Measurements from ENCODE around the gene OR2Y1. TPM values are rescaled to one million over a fixed set of nuclear protein-coding genes. Genes with fewer than 3 reads are reported as not detected.
"Not testable (repeated sequence)": the region's sequence is repeated elsewhere in the genome, so short reads cannot be mapped to it uniquely, and the experiment has no call there.

OR2Y1 gene
- total RNA-seq, 2 experiments from 2014 or later, result not detected

DNA sequence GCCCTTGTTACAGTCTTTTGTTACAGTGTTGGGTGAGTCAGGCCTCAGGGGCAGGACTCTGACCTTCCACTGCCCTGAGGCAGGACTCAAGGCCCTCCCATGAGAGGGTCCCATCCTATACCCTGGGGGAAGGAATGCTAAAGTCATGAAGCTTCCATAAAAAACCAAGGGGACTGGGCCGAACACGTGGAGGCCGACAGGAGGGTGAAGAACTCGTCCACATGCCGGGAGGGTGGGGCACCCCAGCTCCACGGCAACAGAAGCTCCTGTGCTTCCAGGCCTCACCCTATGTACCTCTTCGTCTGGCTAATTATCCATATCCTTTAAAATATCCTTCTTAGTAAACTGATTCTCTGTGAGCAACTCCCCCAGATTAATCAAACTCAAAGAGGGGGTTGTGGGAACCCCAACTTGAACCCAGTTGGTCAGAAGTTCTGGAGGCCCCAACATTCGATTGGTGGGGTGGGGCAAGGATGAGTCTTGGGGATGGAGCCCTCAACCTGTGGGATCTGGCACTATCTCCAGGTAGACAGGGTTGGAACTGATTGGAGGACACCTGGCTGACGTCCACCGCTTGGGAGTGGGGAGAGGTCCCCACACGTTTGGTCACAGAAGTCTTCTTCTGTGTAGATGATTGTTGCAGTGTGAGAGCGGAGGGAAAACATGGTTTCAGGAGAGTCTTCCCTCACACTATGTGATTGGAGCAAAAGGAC, 43.6 kb upstream of the OR2Y1 start:
- Histone ChIP-seq H4K20me1 (ENCODE audit: insufficient read depth, low read length) (no peaks in the 10 kb centered on the region), H3K9me3 (ENCODE audit: low read length) (no peaks in the 10 kb centered on the region), H3K4me1 (ENCODE audit: insufficient read depth, low read length, poor library complexity, severe bottlenecking) (no peaks in the 10 kb centered on the region), H3K4me2 (ENCODE audit: low read length) (no peak overlapping the region), H3K79me2 (ENCODE audit: insufficient read depth, low read depth, low read length) (no peaks in the 10 kb centered on the region), H3K9me2 (ENCODE audit: insufficient read depth, low read length) (no peaks in the 10 kb centered on the region), H2AFZ (ENCODE audit: low read length) (no peak overlapping the region), H3K27ac (ENCODE audit: low read depth, low read length, poor library complexity, severe bottlenecking) (no peak overlapping the region), H3K4me3 (ENCODE audit: low read depth, low read length, poor library complexity, severe bottlenecking) (no peak overlapping the region), H3K36me3 (ENCODE audit: insufficient read depth, low read length) (peaks cover 10% of the 10 kb centered on the region; the same call in 1 of the 2 replicates)
- CTCF ChIA-PET (ENCODE audit: unreplicated experiment), result interaction anchor here (1.0 kb wide), 1 partner anchor 18 kb away, joined by 3 read pairs; no protein-coding TSS in a partner anchor
- no peak for DNase-seq (ENCODE audit: low spot score)
- intact Hi-C loops (cut with micrococcal nuclease; ENCODE audit: unreplicated experiment), result loop anchor here (1.0 to 5.0 kb wide), 4 partner anchors 77 to 374 kb away; partner anchors contain the start of genes BTNL9 and ZFP62
- TF ChIP-seq CTCF (conservative IDR thresholded peaks at IDR 0.05; ENCODE audit: low read length) (no peak), EZH2phosphoT487 (IDR thresholded peaks at IDR 0.05; ENCODE audit: borderline replicate concordance, low read depth, low read length) (no peak)
- POLR2A ChIA-PET, result no interaction called here
- BruUV-seq (replicated peaks), result no TSS peak

GRCh38 chr5:180782748-180783147, 42.9 kb upstream of the OR2Y1 start:
- H3K36me3 ChIP-seq (ENCODE audit: insufficient read depth, low read length), result peaks cover 2% of the 10 kb centered on the region; the same call in 1 of the 2 replicates
- H3K4me3 ChIP-seq (ENCODE audit: low read depth, low read length, poor library complexity, severe bottlenecking), result no peak overlapping the region
- no peak for TF ChIP-seq CTCF (conservative IDR thresholded peaks at IDR 0.05; ENCODE audit: low read length)
- intact Hi-C loops (cut with micrococcal nuclease; ENCODE audit: unreplicated experiment), result loop anchor here (5.0 kb wide), 2 partner anchors 260 to 375 kb away; partner anchors contain the start of gene BTNL9
- no peak overlapping the region for H3K4me2 ChIP-seq (ENCODE audit: low read length)
- ChIA-PET CTCF (ENCODE audit: unreplicated experiment) (no interaction called here), POLR2A (no interaction called here)
- no peak for DNase-seq (ENCODE audit: low spot score)
- H3K27ac ChIP-seq (ENCODE audit: low read depth, low read length, poor library complexity, severe bottlenecking), result no peak overlapping the region
- no peak overlapping the region for H2AFZ ChIP-seq (ENCODE audit: low read length)
- no peaks in the 10 kb centered on the region for H4K20me1 ChIP-seq (ENCODE audit: insufficient read depth, low read length)
- H3K9me3 ChIP-seq (ENCODE audit: low read length), result no peaks in the 10 kb centered on the region
- BruUV-seq (replicated peaks), result no TSS peak
- no peaks in the 10 kb centered on the region for H3K79me2 ChIP-seq (ENCODE audit: insufficient read depth, low read depth, low read length)
- H3K9me2 ChIP-seq (ENCODE audit: insufficient read depth, low read length), result no peaks in the 10 kb centered on the region
- H3K4me1 ChIP-seq (ENCODE audit: insufficient read depth, low read length, poor library complexity, severe bottlenecking), result no peaks in the 10 kb centered on the region

DNA sequence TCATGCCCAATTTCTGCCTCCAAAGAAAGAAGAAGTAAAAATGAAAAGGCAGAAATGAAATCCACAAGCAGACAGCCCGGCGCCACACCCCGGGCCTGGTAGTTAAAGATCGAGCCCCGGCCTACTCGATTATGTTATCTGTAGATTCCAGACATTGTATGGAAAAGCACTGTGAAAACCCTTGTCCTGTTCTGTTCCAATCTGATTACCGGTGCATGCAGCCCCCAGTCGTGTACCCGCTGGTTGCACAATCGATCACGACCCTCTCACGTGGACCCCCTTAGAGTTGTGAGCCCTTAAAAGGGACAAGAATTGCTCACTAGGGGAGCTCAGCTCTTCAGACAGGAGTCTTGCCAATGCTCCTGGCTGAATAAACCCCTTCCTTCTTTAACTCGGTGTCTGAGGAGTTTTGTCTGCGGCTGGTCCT, 42.1 kb upstream of the OR2Y1 start:
- H3K9me3 ChIP-seq (ENCODE audit: low read length); POLR2A ChIA-PET; CTCF ChIA-PET (ENCODE audit: unreplicated experiment); H3K27ac ChIP-seq (ENCODE audit: low read depth, low read length, poor library complexity, severe bottlenecking); BruUV-seq (replicated peaks); H3K9me2 ChIP-seq (ENCODE audit: insufficient read depth, low read length); H3K4me3 ChIP-seq (ENCODE audit: low read depth, low read length, poor library complexity, severe bottlenecking); DNase-seq (ENCODE audit: low spot score); H3K79me2 ChIP-seq (ENCODE audit: insufficient read depth, low read depth, low read length); H3K4me2 ChIP-seq (ENCODE audit: low read length); H4K20me1 ChIP-seq (ENCODE audit: insufficient read depth, low read length); H2AFZ ChIP-seq (ENCODE audit: low read length); H3K4me1 ChIP-seq (ENCODE audit: insufficient read depth, low read length, poor library complexity, severe bottlenecking); H3K36me3 ChIP-seq (ENCODE audit: insufficient read depth, low read length): not testable (repeated sequence)
- intact Hi-C loops (cut with micrococcal nuclease; ENCODE audit: unreplicated experiment), result loop anchor here (5.0 kb wide), 2 partner anchors 260 to 375 kb away; partner anchors contain the start of gene BTNL9

Data from OCI-LY7 (cell line).